Kidney (tissue), 14 donors: Measurements from ENCODE around the gene FLAD1. TPM values are rescaled to one million over a fixed set of nuclear protein-coding genes. Genes with fewer than 3 reads are reported as not detected.

Experiments
- DNase-seq, 5 donors: peaks; one replicate each; pipeline ENCODE4 v3.0.0-alpha.2; 2013 to 2020
- FAIRE-seq: peaks from 2 replicates; lab custom pipeline; 2012; peaks lifted over from hg19 to GRCh38; lab: Jason Lieb, UNC
- H3K27ac ChIP-seq, 2 donors: one replicate each; pipeline ENCODE4 v1.7.0; 2013; ENCODE audit warnings: low read depth in 2 of 2, low read length in 2 of 2, inconsistent platforms in 1 of 2
- H3K27me3 ChIP-seq: one replicate; pipeline ENCODE4 v1.7.1; 2013; ENCODE audit warnings: low read length, inconsistent platforms; ENCODE audit not compliant: control insufficient read depth, insufficient read depth
- H3K36me3 ChIP-seq, 3 donors: one replicate each; pipeline versions ENCODE4 v1.7.0 to v1.7.1; 2013; ENCODE audit warnings: low read length in 3 of 3, control low read depth in 1 of 3, inconsistent platforms in 1 of 3; ENCODE audit not compliant: insufficient read depth in 3 of 3, control insufficient read depth in 2 of 3
- H3K4me1 ChIP-seq, 3 donors: one replicate each; pipeline versions ENCODE4 v1.7.0 to v1.7.1; 2013; ENCODE audit warnings: low read length in 3 of 3, inconsistent platforms in 1 of 3, low read depth in 1 of 3; ENCODE audit not compliant: control insufficient read depth in 2 of 3, insufficient read depth in 2 of 3
- H3K4me3 ChIP-seq, 3 donors: one replicate each; pipeline versions ENCODE4 v1.7.0 to v1.8.1; 2013; ENCODE audit warnings: low read length in 3 of 3, control low read depth in 1 of 3, inconsistent platforms in 1 of 3
- H3K9ac ChIP-seq, 3 donors: one replicate each; pipeline versions ENCODE4 v1.7.0 to v1.7.1; 2013; ENCODE audit warnings: low read length in 3 of 3, control low read depth in 1 of 3, inconsistent platforms in 1 of 3
- H3K9me3 ChIP-seq, 3 donors: one replicate each; pipeline versions ENCODE4 v1.7.0 to v1.7.1; 2013; ENCODE audit warnings: low read length in 3 of 3, control low read depth in 1 of 3, inconsistent platforms in 1 of 3; ENCODE audit not compliant: control insufficient read depth in 2 of 3, insufficient read depth in 1 of 3
- CTCF ChIP-seq: IDR thresholded peaks from 3 replicates; pipeline ENCODE4 v1.5.1; 2012; ENCODE audit warnings: mild to moderate bottlenecking, moderate library complexity, borderline replicate concordance; ENCODE audit not compliant: insufficient read depth; ENCODE audit errors: extremely low read depth
- intact Hi-C: fragments of 100-400 bp; cut with DNase I; formaldehyde crosslinking; loops from one replicate; pipeline ENCODE4 v1.11.1; 2022
- polyA plus RNA-seq: library from polyadenylated mRNA; stranded (reverse); fragments of 350-450 nt; fragmentation: Illumina TruSeq; extraction: RNeasy Lipid Tissue Mini Kit (QIAGEN cat#74804); gene quantifications from one replicate; pipeline ENCODE4 v1.2.3, GENCODE V29; 2014; ENCODE audit warnings: low read depth, low replicate concordance; ENCODE audit not compliant: insufficient read depth
- total RNA-seq: library from RNA; stranded (reverse); fragmentation: NEBNext Ultra II Directional; extraction: Animal tissue kit (Norgen Biotek cat#: 25700); gene quantifications from one replicate; pipeline ENCODE4 v1.2.1, GENCODE V29; 2021
- donor health status: control.
- donor health status: control.
- donor health status: control.
- donor health status: control.
- donor health status: control.
- donor health status: DM: yes; HTN: yes; CAD: no.
- donor health status: Normal renal cell carcinoma (clear cell type).

The FLAD1 gene
- total and polyA plus RNA-seq, 2 donors from 2014 or later = 34.1 to 37.9 TPM

DNA sequence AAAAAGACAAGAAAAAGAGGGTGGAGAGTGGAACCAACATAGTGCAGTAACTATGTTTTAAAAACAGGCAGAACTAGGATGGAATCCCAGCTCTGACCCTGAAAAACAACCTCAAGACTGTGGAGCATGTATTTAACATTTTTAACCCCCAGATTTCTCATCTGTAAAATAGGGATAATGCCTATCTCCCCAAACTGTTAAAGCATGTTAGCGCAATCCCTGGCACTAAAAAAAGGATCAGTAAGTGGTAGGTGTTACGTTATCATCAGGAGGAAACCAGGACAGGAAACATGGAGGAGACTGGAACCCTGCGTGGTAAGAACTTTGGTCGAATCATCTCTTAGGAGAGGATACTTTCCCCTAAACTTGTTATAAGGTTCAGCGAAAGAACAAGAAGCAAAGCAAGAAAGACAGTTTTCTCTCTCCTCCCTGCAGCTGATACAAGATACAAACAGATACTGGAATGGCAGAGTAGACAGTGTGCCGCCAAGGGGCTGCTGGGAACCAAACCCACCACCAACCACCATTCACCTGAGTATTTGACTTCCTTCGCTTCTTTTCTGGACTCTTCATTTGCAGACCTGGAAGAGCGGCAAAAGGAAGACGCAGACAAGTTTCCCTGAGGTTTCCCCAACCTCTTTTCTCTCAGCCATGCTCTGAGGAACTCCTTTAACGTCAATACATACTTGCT lies 22.6 kb upstream of the FLAD1 start:
- Histone ChIP-seq H3K27ac (peak overlapping the region in 1 of 2 donors; percentile 99), H3K4me3 (peak overlapping the region; percentile 66 to 81 (median 71)), H3K4me1 (peaks cover 0 to 16% (median 7%) of the 10 kb centered on the region in 3 donors), H3K27me3 (no peaks in the 10 kb centered on the region), H3K9me3 (no peaks in the 10 kb centered on the region), H3K9ac (peak overlapping the region; percentile 51 to 81 (median 63)), H3K36me3 (peaks cover 3 to 14% (median 11%) of the 10 kb centered on the region in 3 donors)
- TF ChIP-seq CTCF = no peak
- DNase-seq (no peak), FAIRE-seq (no peak)
- intact Hi-C loops = no loop called here

DNA sequence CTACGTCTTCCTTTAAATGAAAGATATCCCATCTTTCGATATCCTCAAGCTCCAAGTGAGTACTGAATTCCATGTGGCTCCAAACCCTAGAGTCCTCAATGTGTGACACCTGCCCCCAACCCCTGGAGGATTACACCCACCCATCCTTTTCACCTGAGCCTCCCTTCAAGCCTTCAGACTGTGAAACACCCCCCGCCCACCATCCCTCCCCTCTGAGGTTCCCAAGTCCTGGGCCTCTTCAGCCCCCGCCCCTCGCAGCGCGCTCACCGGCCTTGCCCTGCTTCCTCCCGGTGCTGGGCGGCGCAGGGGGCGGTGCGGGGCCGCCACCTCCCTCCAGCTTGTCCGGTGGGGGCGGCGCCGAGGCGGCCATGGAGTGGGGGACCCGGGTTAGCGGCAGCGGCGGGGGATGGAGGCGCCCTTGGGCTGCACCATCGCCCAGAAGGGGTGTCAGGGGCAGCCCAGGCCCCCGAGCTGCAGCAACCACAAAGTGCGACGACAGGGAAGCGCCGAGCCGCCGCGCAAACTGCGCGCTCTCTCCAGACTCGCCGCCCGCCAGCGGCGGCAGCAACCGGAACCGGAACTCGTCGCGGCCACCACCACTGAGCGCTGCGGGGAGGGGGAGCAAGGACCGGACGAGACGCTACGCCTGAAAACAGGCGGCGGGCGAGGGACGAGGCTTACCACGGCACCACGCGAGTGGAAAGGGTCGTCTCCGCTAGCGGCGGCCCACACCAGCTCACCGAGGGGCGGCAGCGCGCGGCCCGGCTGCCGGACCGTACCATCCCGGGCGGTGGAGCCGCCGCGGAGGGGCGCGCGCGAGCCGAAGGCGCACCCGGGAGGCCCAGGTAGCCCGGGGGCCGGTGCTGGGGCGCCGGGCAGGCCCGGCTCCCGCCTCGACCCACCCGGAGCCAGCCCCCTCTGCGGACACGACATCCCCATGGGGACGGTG lies 21.7 kb upstream of the FLAD1 start, which contains the start of gene PYGO2:
PYGO2 (minus strand) TSS at position 576 of the 949 bp plus-strand sequence; CDS start at position 370, 206 bp downstream.
- H3K9ac ChIP-seq = peak within 1 kb of the TSS; percentile 51 to 93 (median 81)
- H3K9me3 ChIP-seq = no peaks in the 10 kb centered on the region
- peak; percentile 67 for TF ChIP-seq CTCF
- DNase-seq = peak; percentile 84 to 94 (median 91)
- H3K27ac ChIP-seq = peak within 1 kb of the TSS; percentile 98 to 99
- peaks cover 0 to 13% (median 7%) of the 10 kb centered on the region in 3 donors for H3K4me1 ChIP-seq
- FAIRE-seq = no peak
- H3K27me3 ChIP-seq = no peaks in the 10 kb centered on the region
- peaks cover 3 to 22% (median 15%) of the 10 kb centered on the region in 3 donors for H3K36me3 ChIP-seq
- peak within 1 kb of the TSS; percentile 66 to 81 (median 71) for H3K4me3 ChIP-seq
- intact Hi-C loops = no loop called here

DNA sequence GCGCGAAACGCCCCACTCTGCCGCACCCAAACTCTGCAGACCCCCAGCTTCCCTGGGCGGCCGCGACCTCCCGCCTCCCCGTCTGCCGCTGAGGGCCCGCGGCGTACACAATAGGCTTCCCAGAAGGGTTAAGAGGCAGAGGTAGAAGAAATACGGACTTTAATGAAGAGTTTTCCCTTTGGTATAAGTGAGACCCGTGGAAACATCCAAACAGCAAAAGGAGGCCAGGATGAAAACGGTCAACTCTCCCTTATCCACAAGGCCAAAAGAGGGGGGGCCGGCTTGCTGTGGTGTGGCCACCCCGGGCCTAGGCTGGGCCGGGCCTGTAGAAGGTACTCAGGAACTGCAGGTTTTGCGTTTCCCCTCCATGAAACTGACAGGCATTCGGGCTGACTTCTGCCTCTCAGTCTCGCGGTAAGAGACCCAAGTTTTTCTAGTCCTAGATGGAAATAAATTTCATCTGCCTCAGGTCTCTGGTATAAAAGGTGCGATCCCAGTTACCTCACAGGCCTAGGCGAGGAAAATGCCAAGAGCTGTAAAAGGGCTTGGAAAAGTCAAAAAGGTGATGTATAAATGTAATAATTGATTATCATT lies 20.9 kb upstream of the FLAD1 start:
- Histone ChIP-seq H3K4me3 (peak overlapping the region; percentile 66 to 71 (median 69)), H3K27ac (peak overlapping the region; percentile 98 to 99), H3K4me1 (peaks cover 0 to 9% (median 7%) of the 10 kb centered on the region in 3 donors), H3K9me3 (no peaks in the 10 kb centered on the region), H3K36me3 (peaks cover 3 to 30% (median 21%) of the 10 kb centered on the region in 3 donors), H3K9ac (peak overlapping the region; percentile 39 to 93 (median 81)), H3K27me3 (no peaks in the 10 kb centered on the region)
- DNase-seq (peak in 4 of 5 donors; percentile 46 to 79 (median 60)), FAIRE-seq (no peak)
- TF ChIP-seq CTCF = no peak
- intact Hi-C loops = no loop called here
